IMR-90 (cell line): ENCODE measurements around the gene PARD3. TPM values are rescaled to one million over a fixed set of nuclear protein-coding genes. Genes with fewer than 3 reads are reported as not detected.
"Not testable (repeated sequence)": the region's sequence is repeated elsewhere in the genome, so short reads cannot be mapped to it uniquely, and the experiment has no call there.

ENCODE experiments used
- ATAC-seq: fragments of 200-7000 bp; cut with Tn5 transposase; 2 replicates; pipeline ENCODE4 v1.9.1; 2020; ENCODE audit warnings: low read depth, mild to moderate bottlenecking, moderate library complexity
- BruUV-seq: library from RNA; stranded (reverse); fragments of 400-500 nt; replicated peaks from 2 replicates; lab custom pipeline; 2021; lab: Mats Ljungman, UMichigan
- CTCF ChIA-PET: fragments of 300-600 bp; formaldehyde crosslinking; extraction: SDS; loops from one replicate; lab custom pipeline; 2021; ENCODE audit warnings: antibody characterized with exemption; lab: Yijun Ruan, JAX
- POLR2A ChIA-PET: fragments of 300-600 bp; sonication (Branson Sonifier 250); formaldehyde crosslinking; loops from one replicate; lab custom pipeline; 2022; ENCODE audit warnings: antibody characterized with exemption; ENCODE audit not compliant: unreplicated experiment; lab: Charles Lee
- DNase-seq: peaks from one replicate; pipeline ENCODE4 v3.0.0; 2013
- H2AFZ ChIP-seq: replicated peaks from 2 replicates; pipeline ENCODE3; 2013; ENCODE audit warnings: low read length, mild to moderate bottlenecking; ENCODE audit not compliant: poor library complexity
- H2AK5ac ChIP-seq: 2 replicates; pipeline ENCODE4 v1.6.1; 2013; ENCODE audit warnings: low read depth, low read length, inconsistent platforms
- H2AK9ac ChIP-seq: replicated peaks from 2 replicates; pipeline ENCODE3; 2013; ENCODE audit warnings: mild to moderate bottlenecking, low read depth, low read length, moderate library complexity; ENCODE audit not compliant: poor library complexity
- H2BK120ac ChIP-seq: 2 replicates; pipeline ENCODE4 v1.6.1; 2013; ENCODE audit warnings: low read depth, low read length, inconsistent platforms
- H2BK15ac ChIP-seq: 3 replicates; pipeline ENCODE4 v1.6.1; 2013; ENCODE audit warnings: low read depth, low read length, inconsistent platforms
- H2BK20ac ChIP-seq: 2 replicates; pipeline ENCODE4 v1.6.1; 2013; ENCODE audit warnings: low read depth, mild to moderate bottlenecking, inconsistent platforms, low read length, moderate library complexity
- H2BK5ac ChIP-seq: 2 replicates; pipeline ENCODE4 v1.6.1; 2013; ENCODE audit warnings: mild to moderate bottlenecking, low read depth, low read length, inconsistent platforms; ENCODE audit not compliant: poor library complexity, severe bottlenecking
- H3K14ac ChIP-seq: replicated peaks from 2 replicates; pipeline ENCODE4 v1.6.1; 2013; ENCODE audit warnings: low read depth, low read length, inconsistent platforms
- H3K18ac ChIP-seq: 2 replicates; pipeline ENCODE4 v1.6.1; 2013; ENCODE audit warnings: low read depth, low read length, control low read depth
- H3K23ac ChIP-seq: 2 replicates; pipeline ENCODE4 v1.6.1; 2013; ENCODE audit warnings: low read depth, low read length, inconsistent platforms
- H3K27ac ChIP-seq: 2 replicates; pipeline ENCODE4 v1.5.1; 2013; ENCODE audit warnings: mild to moderate bottlenecking, control low read depth, low read length; ENCODE audit not compliant: insufficient read depth
- H3K27me3 ChIP-seq: 2 replicates; pipeline ENCODE4 v1.6.1; 2013; ENCODE audit warnings: low read length; ENCODE audit not compliant: control insufficient read depth, insufficient read depth
- H3K36me3 ChIP-seq: 2 replicates; pipeline ENCODE4 v1.6.1; 2013; ENCODE audit warnings: low read length, mixed read lengths; ENCODE audit not compliant: control insufficient read depth, insufficient read depth
- H3K4ac ChIP-seq: 2 replicates; pipeline ENCODE4 v1.6.1; 2013; ENCODE audit warnings: low read depth, low read length, inconsistent platforms
- H3K4me1 ChIP-seq: 2 replicates; pipeline ENCODE4 v1.6.1; 2013; ENCODE audit warnings: low read length, mixed read lengths; ENCODE audit not compliant: control insufficient read depth, insufficient read depth
- H3K4me2 ChIP-seq: 2 replicates; pipeline ENCODE4 v1.6.1; 2013; ENCODE audit warnings: low read depth, mild to moderate bottlenecking, control low read depth, low read length, moderate library complexity
- H3K4me3 ChIP-seq: 2 replicates; pipeline ENCODE4 v1.5.1; 2013; ENCODE audit warnings: low read depth, mild to moderate bottlenecking, control low read depth, low read length, moderate library complexity; ENCODE audit not compliant: insufficient read depth
- H3K56ac ChIP-seq: 2 replicates; pipeline ENCODE4 v1.6.1; 2013; ENCODE audit warnings: low read length, inconsistent platforms; ENCODE audit not compliant: insufficient read depth; ENCODE audit errors: extremely low read depth
- H3K79me1 ChIP-seq, 2 experiments: 2 replicates each; pipeline ENCODE4 v1.6.1; 2013; ENCODE audit warnings: low read length in 2 of 2, inconsistent platforms in 1 of 2, low read depth in 1 of 2
- H3K9ac ChIP-seq: 2 replicates; pipeline ENCODE4 v1.6.1; 2013; ENCODE audit warnings: low read depth, low read length, control low read depth
- H3K9me1 ChIP-seq: 2 replicates; pipeline ENCODE4 v1.6.1; 2013; ENCODE audit warnings: low read length, inconsistent platforms; ENCODE audit not compliant: insufficient read depth
- H3K9me3 ChIP-seq: 2 replicates; pipeline ENCODE4 v1.6.1; 2013; ENCODE audit warnings: low read length; ENCODE audit not compliant: control insufficient read depth, insufficient read depth
- H4K20me1 ChIP-seq: 2 replicates; pipeline ENCODE4 v1.6.1; 2013; ENCODE audit warnings: low read length, inconsistent platforms; ENCODE audit not compliant: insufficient read depth
- H4K5ac ChIP-seq: 2 replicates; pipeline ENCODE4 v1.6.1; 2013; ENCODE audit warnings: mild to moderate bottlenecking, low read depth, low read length, control low read depth
- H4K8ac ChIP-seq, 2 experiments: 2 replicates each; pipeline ENCODE4 v1.6.1; 2013; ENCODE audit warnings: low read depth in 2 of 2, low read length in 2 of 2, control low read depth in 1 of 2, inconsistent platforms in 1 of 2
- H4K91ac ChIP-seq: 2 replicates; pipeline ENCODE4 v1.6.1; 2013; ENCODE audit warnings: low read depth, low read length, inconsistent platforms; ENCODE audit not compliant: insufficient read depth
- WGBS, 2 experiments: methylation state at CpG; one replicate each; pipeline versions ENCODE4 v1.1.5 to v1.1.7; 2013; ENCODE audit warnings: missing lambda C conversion rate in 2 of 2; ENCODE audit not compliant: insufficient read length in 1 of 2; ENCODE audit errors: extremely low coverage in 2 of 2; 5-methylcytosine and 5-hydroxymethylcytosine counted together
- dilution Hi-C: fragments of 300-500 bp; cut with HindIII; formaldehyde crosslinking; loops from one replicate; pipeline ENCODE4 v1.14.3; 2018; ENCODE audit warnings: low sequenced_read_pairs; ENCODE audit not compliant: unreplicated experiment
- in situ Hi-C: fragments of 300-500 bp; cut with MboI; formaldehyde crosslinking; loops from 3 replicates; pipeline ENCODE4 v1.14.3; 2019; ENCODE audit warnings: low sequenced_read_pairs, inconsistent platforms, mixed read lengths
- intact Hi-C: fragments of 100-400 bp; cut with micrococcal nuclease; formaldehyde crosslinking; loops from 2 replicates; pipeline ENCODE4 v1.10.0; 2022
- polyA plus RNA-seq, 3 experiments: library from polyadenylated mRNA; depleted of rRNA; stranded (reverse); fragments of >200 nt; gene quantifications; 2 replicates each; pipeline ENCODE4 v1.2.3, GENCODE V29; 2012; ENCODE audit warnings: low replicate concordance in 1 of 3
- total RNA-seq: library from RNA; depleted of rRNA; stranded (reverse); fragments of >200 nt; gene quantifications from 2 replicates; pipeline ENCODE4 v1.2.3, GENCODE V29; 2012

PARD3 gene
- total and polyA plus RNA-seq, 2 of the 4 experiments (the other 2 are of a cell fraction) = 14.6 to 37.5 TPM

DNA sequence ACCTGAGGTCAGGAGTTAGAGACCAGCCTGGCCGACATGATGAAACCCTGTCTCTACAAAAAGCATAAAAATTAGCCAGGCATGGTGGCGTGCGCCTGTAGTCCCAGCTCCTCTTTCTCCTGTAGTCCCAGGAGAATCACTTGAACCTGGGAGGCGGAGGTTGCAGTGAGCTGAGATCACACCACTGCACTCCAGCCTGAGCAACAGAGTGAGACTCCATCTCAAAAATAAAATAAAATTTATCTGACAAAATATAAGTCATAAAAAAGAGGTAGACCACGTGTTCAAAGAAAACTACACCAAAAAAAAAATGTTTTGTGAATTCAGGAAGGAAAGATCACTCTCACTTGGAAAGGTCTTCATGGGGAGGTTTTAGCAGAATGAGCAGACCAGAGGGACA lies 114.3 kb downstream of the PARD3 start:
- H3K9me1 ChIP-seq, H2BK120ac ChIP-seq, H2AK5ac ChIP-seq, DNase-seq, H4K5ac ChIP-seq, H3K56ac ChIP-seq, H2BK15ac ChIP-seq, H4K91ac ChIP-seq, ATAC-seq, H2AFZ ChIP-seq, H2BK5ac ChIP-seq, H3K36me3 ChIP-seq, H3K23ac ChIP-seq, H3K18ac ChIP-seq, H3K4me3 ChIP-seq, H3K14ac ChIP-seq, POLR2A ChIA-PET, H3K9me3 ChIP-seq, H3K27me3 ChIP-seq, H4K20me1 ChIP-seq, BruUV-seq, H3K4me1 ChIP-seq, dilution Hi-C loops, intact Hi-C loops, H2AK9ac ChIP-seq, CTCF ChIA-PET, H3K4ac ChIP-seq, in situ Hi-C loops, H3K27ac ChIP-seq, H3K9ac ChIP-seq, H2BK20ac ChIP-seq, H3K4me2 ChIP-seq, H4K8ac ChIP-seq: not testable (repeated sequence)
- peaks cover 41 to 63% of the 10 kb centered on the region in 2 experiments for H3K79me1 ChIP-seq
- no CpG with 5 or more reads among the region's 5 CpGs for WGBS, 2 experiments
